Activated CD4-positive, alpha-beta T cell treated with anti-CD3 and anti-CD28 coated beads, Interleukin-2, Interleukin-6, amounts not matched to agents 100 ng/mL and 50 ng/mL, durations not matched to agents 16 hours and 8 hours (primary cell): Measurements from ENCODE around the gene LRRC2.
"Not testable (repeated sequence)": the region's sequence is repeated elsewhere in the genome, so short reads cannot be mapped to it uniquely, and the experiment has no call there.

Source experiments
- DNase-seq: peaks from one replicate; pipeline ENCODE4 v3.0.0-alpha.2; 2020

The LRRC2 gene

GRCh38 chr3:46495901-46496456, 70.1 kb downstream of the LRRC2 start:
- DNase-seq: no peak

DNA sequence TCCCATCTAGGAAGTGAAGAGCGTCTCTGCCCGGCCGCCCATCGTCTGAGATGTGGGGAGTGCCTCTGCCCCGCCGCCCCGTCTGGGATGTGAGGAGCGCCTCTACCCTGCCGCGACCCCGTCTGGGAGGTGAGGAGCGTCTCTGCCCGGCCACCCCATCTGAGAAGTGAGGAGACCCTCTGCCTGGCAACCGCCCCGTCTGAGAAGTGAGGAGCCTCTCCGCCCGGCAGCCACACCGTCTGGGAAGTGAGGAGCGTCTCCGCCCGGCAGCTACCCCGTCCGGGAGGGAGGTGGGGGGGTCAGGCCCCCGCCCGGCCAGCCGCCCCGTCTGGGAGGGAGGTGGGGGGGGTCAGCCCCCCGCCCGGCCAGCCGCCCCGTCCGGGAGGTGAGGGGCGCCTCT, 71.6 kb downstream of the LRRC2 start:
- DNase-seq: not testable (repeated sequence)

DNA sequence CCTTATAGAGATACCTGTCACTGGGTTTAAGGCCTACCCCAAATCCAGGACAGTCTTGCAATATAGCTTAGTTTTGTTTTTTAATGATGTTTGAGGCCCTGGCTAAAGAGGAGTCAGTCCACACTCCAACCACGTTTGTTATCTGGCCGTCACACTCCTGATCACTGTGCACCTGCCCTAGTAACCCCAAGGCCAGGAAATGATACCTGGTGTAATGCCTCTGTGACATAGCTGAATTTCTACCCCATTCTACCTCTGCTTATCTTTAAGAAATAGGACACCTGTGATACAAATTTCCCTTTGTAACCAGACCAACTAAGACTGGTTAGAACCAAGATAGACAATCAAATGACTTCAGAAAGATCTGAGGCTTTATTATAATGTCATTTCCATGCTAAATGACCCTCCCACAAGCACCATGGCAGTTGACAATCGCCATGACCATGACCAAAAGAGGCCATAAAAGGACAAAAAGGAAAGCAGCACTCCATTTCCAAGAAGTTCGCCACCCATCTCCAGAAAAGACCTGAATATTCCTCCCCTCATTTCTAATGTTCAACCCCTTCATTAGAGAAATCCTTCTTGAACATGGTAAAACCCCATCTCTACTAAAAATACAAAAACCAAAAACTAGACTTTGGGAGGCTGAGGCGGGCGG, 73.1 kb downstream of the LRRC2 start:
- DNase-seq: no peak

GRCh38 chr3:46491089-46492070, 74.7 kb downstream of the LRRC2 start:
- DNase-seq: no peak

- no peak for DNase-seq
Observed at GRCh38 chr3:46490338-46491084, 75.6 kb downstream of the LRRC2 start.

- no peak for DNase-seq
Observed at GRCh38 chr3:46489875-46490274, 76.2 kb downstream of the LRRC2 start.

DNA sequence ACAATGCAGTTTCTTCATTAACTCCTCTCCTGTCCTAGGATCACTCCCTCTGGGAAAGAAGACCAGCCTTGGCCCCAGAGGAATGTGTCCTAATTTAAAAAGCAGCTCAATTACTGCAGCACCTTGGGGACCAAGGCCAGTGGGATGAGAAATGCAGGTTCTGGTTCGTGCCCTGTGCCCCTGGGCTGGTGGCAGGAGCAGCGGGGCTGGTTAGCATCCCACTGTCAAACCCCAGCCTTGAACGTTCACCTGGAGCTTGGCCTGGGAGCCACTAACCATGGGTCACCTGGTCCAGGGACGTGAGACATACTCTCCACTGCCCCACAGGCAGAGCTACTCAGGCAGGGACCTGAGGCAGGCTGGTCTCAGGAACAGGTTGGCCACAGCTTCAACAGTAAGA, 76.7 kb downstream of the LRRC2 start:
- DNase-seq: no peak

DNA sequence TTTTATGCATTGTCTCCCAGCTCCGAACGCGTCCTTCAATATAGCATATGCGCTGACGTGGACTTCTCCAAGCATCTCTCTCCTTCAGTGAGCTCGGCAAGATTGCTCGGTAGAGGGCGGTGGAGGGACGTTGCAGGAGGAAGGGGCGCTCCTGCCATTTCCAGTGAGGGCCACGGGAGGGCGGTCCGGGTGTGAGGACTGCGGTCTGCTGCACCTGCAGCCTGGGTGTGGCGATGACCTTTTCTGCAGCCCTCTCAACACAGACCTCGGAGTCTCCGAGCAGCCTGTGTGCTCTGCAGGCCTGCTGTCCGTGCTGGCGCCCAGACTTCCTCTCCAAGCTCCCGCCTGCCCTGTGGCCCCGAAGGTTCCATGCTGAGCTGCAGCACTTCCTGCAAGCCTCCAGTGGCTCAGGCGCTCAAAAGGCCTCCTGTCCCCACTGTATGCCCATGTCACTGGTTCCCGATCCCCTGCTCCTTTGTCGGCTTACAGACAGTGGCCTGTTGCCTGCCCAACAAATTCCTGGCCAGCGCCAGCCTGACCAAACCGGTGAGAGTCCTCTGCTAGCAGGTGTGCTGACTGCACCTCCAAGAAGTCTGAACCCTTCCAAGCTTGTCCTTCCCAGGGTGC, 77.3 kb downstream of the LRRC2 start:
- peak; percentile 95 for DNase-seq

GRCh38 chr3:46485779-46486175, 80.3 kb downstream of the LRRC2 start:
- no peak for DNase-seq

DNA sequence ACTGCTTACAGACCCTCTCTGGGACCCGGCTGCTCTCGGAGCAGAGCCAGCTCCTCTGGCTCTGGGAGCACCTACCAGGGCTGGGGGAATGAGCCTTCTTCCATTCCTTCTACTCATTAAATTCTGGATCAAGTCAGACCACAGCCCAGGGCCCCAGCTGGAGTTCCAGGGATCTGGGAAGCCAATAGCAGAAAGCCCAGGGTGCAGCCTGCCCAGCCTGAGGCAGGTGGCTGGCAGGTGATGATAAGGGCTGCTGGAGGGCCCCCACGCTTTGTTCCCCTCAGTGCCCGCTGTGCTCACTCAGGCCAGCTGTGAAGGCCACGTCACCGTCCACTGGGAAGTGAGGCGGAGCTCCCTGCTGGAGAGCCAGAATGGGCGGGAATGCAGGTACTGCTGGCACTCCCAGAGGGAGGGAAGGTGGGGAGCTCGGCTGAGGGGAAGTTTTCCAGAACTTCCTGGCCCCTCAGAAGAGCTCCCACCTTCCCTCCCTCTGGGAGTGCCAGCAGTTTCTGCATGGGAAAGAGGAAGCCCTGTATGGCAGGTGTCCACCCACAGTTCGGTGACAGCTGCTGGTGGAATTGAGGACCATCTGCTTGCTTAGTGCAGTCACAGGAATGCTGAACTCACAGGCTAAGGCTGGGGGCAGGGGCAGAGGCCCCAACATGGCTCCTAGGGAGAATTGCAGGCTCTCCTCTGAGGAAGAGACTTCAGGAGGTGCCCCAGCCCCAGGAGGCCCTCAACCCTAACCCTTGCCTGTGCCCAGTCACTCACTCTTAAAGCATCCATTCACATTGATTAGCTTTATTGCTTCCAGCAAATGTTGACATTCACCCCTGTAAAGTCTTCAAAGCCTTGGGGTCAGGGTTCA, 81.0 kb downstream of the LRRC2 start:
- DNase-seq: no peak

GRCh38 chr3:46484388-46484787, 81.7 kb downstream of the LRRC2 start:
- no peak for DNase-seq

DNA sequence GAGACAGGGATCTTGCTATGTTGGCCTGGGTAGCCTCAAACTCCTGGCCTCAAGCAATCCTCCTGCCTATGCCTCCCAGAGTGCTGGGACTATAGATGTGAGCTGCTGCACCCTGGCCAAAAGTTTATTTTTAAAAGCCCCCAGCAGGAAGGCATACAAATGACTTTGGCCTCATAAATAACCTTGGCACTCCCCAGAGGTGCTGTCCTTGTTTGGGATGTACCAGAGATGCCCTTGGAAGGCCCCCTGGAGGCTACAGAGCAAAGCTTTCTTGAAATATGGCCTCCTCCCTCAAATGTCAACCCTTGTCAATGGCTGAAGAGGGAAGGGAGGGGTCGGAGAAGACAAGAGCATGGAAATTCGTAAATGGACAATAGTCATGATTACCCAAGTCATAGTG, 82.3 kb downstream of the LRRC2 start:
- DNase-seq: no peak

DNA sequence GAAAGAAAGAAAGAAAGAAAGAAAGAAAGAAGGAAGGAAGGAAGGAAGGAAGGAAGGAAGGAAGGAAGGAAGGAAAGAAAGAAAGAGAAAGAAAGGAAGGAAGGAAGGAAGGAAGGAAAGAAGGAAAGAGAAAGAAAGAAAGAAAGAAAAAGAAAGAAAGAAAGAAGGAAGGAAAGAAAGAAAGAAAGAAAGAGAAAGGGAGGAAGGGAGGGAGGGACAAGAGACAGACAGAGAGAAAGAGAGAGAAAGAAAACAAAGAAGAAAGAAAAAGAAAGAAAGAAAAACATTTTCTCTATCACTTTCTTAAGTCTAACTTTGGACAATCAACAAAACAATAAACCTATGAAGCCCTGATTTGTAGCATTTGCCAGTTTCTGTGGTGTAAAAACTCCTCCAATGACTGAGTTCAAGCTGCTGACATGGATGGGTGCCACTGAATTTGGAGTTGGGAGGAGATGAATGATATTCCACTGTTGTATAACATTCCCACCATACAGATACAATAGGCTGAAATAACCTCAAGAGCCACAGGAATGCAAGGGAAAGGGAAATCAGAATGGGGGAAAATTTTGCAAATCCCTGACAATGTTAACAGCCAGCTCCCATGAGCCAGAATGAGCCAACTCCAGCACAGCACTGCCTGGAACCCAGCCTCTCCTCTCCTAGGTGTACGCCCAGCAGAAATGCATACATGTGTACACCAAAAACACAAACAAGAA, 83.3 kb downstream of the LRRC2 start:
- no peak for DNase-seq

- no peak for DNase-seq
Observed at GRCh38 chr3:46481636-46482035, 84.5 kb downstream of the LRRC2 start.

DNA sequence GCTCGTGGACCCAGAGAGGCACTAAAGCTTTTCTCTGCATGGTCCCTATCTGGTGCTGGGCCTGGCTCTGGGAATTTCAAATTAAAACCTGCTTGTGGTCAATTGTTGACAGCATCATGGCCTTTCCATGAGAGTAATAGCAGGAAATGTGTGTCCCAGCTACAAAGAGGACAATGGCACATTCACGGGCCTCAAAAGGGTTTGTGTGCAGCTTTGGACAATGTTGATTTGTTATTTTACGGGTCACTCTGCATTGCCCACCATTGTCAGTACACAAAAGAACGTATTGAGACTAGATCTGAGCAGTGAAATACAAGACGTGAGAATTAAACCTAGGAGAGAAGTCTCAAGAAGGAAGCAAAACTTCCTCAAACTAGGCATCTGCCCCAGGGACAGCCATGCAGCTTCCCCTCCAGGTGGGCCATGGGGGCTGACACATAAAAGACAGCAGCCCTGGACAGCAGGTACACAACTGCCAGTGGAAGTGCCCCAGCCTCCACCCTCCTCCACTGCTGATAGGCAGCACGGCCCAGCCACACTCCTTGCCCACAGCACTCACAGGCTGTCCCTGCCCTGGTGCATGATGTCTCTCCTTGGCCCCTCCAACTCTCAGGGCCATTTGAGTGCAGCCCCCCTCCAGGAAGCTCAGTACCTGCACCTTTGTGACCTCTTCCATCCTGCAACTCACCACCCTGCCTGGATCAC, 85.5 kb downstream of the LRRC2 start:
- no peak for DNase-seq

GRCh38 chr3:46479696-46480095, 86.4 kb downstream of the LRRC2 start:
- no peak for DNase-seq

DNA sequence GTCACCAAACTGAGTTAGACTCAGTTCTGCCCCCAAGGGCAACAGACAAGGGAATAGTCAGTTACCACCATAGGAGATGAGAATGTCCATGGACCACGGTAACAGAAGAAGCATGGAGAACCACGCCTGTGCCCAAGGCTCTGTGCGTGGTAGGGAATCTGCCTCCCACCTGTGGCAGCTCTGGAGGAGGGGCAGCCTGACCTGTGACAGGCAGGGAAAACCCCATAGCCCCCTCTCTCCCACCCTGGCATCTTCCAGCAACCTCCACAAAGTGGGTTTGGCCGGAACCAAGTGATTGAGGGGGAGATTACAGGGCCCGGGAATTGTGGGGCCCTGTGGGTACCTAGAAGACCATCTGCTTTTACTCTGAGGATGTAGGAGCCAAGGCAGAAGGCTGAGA, 87.1 kb downstream of the LRRC2 start:
- no peak for DNase-seq

DNA sequence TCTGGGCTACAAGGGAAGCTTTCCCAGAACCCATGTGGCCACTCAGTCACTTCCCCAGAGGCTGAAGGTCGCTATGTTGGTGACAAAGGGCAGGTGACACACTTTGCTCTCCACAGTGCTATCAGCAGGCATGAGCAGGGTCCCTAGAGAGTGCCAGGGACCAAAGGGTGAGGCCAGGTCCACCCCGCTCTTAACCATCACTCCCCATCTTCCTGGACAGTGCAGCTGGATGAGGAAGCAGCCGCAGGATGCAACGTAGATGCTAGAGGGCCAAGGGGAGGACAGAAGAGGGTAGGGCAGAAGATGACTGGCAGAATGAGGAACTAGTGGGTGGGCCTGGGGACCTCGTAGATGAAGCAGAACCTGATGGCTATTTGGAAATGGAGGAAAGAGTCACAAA, 87.8 kb downstream of the LRRC2 start:
- no peak for DNase-seq

DNA sequence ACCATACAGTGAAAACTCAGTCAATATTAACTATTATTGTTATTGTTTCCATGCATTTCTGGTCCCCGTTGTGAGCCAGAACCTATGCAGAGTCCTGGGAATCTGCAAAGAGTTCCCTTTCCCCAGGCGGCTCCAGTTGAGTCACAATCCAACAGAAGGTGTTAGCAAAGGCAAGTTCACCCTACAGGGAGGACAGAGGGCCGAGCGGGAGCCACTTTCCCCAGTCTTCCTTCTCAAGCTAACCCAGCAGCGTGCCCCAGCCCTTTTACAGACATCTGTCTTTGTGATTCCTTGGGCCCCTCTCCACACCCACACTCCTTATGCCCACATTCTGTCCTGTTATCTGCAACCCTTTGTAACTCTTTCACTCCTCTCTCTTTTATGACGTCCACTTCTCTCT, 88.3 kb downstream of the LRRC2 start:
- DNase-seq: no peak

DNA sequence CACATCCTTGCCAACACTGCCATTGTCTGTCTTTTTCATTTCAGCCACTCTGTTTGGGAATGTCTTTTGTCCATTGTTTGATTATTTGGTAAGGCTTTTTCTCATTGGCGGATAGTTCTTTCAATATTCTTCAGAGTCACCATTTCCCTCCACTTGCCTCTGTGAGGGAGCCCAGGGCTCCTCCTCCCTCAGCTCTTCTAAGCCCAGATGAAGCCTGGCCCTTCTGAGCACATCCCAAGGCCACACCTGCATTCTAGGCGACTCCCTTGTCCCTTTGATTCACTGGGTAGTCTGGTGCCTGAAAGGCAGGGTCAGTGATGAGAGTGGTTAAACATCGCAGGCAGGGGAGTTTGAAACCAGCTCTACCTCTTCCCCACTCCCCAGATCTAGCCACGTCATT, 89.0 kb downstream of the LRRC2 start:
- DNase-seq: no peak
